Fibroblast of mammary gland (primary cell): ENCODE measurements around the gene CXCL12.

Source experiments
- DNase-seq: peaks from one replicate; pipeline ENCODE4 v3.0.0-alpha.2; 2010; ENCODE audit warnings: low read depth
- H3K4me3 ChIP-seq: 2 replicates; pipeline ENCODE4 v1.5.1; 2011; ENCODE audit warnings: low read depth, mild to moderate bottlenecking, low read length, moderate library complexity; ENCODE audit not compliant: control insufficient read depth
- CTCF ChIP-seq: conservative IDR thresholded peaks from 2 replicates; pipeline ENCODE4 v1.5.1; 2011; ENCODE audit warnings: low read depth, low read length, inconsistent platforms; ENCODE audit not compliant: control insufficient read depth, insufficient read depth

Gene CXCL12

DNA sequence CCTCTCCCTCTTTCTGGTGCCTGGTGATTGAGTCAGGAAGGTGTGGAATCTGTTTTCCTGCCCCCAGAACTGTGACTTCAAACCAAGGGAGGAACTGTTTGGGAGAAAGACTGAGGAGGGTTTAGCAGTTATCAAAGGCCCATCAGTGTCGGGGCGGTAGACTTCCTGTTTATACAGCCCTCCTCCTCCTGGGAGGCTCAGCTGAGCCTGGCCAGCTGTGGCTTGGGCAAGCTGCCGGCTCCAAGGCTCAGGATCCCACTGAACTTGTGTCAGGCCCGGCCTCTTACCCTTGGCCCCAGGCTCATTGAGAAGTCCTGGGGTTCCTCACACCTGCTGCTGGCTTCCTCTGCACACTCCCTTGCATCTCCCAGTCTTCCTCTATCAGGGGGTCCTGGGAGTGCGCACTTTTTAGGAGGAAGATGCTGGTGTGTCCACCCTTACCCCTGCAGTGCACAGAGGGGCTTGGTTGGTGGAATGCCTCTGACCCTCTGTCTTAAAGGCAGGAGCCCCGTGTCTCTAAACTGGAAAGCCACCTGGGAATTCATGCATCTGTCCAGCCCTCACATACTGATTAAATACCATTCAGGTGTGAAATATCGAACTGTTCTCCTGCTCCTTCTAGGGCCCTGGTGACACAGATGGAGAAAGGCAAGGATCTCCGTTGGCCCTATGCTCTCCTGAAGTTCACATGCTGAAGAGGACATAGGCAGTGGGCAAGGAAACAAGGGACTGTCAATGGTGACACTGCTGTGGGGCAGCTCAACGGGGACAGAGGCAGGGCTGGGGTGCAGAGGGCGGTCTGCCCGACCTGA is 32.4 kb downstream of the CXCL12 start:
- H3K4me3 ChIP-seq, result no peak overlapping the region
- DNase-seq, result peak; percentile 23
- no peak for TF ChIP-seq CTCF

- no peak for DNase-seq
- TF ChIP-seq CTCF, result no peak
- no peak overlapping the region for H3K4me3 ChIP-seq
Measured at GRCh38 chr10:44348496-44348895, 36.4 kb downstream of the CXCL12 start.

GRCh38 chr10:44347609-44348400 is 37.1 kb downstream of the CXCL12 start:
- H3K4me3 ChIP-seq, result no peak overlapping the region
- DNase-seq, result no peak
- TF ChIP-seq CTCF, result no peak

- H3K4me3 ChIP-seq, result no peak overlapping the region
- no peak for TF ChIP-seq CTCF
- no peak for DNase-seq
Measured at GRCh38 chr10:44344727-44345126, 40.2 kb downstream of the CXCL12 start.

GRCh38 chr10:44343843-44344242 is 41.1 kb downstream of the CXCL12 start:
- no peak for DNase-seq
- no peak for TF ChIP-seq CTCF

DNA sequence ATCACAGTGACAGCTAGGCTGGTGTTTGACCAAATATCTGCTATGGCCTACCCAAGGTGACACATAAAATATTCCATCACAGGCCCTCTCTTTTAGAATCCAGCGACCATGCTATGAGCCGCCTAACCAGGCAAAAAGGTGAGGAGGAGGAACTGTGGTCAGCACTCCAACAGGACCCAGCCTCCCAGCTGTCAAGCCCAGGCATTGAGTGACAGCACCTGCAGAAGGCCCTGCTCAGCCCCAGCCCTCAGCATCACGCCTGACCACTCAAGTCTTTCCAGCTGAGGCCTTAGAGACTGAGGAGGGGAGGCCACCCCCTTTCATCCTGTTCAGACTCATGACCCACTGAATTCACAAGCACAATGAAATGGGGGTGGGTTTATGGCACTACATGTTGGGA is 43.0 kb downstream of the CXCL12 start:
- no peak overlapping the region for H3K4me3 ChIP-seq
- TF ChIP-seq CTCF, result no peak
- no peak for DNase-seq

More at GRCh38 chr10:44343843-44344242, 41.1 kb downstream of the CXCL12 start:
- H3K4me3 ChIP-seq, result no peak overlapping the region
